ENCODE data around the gene ITLN1. TPM values are rescaled to one million over a fixed set of nuclear protein-coding genes. Genes with fewer than 3 reads are reported as not detected.

ITLN1 gene
- total and polyA plus RNA-seq, 12 donors: 0.41 to 4.1 (median 2.4) TPM; not detected in 7

DNA sequence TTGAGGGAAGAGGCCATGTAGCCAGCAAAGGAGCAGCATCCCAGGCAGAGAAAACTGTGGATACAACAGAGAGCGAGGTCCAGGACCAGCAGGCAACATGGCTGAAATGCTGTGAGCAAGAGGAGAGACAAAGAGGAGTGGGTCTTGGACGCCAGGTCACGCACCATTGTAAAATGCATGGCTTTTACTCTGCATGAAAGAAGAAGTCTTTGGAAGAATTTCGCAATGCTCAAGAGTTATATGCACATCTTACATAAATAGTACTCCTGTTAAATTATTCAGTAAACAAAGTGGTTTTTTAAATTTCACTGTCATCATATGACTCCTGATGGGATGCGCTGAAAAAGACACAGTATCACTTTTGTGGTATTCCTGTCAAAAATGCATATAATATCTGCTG is 25.8 kb downstream of the ITLN1 start:
- no peaks in the 10 kb centered on the region for H3K9me3 ChIP-seq (replicated peaks in 1 of 3)
- H3K27me3 ChIP-seq: peaks cover 3% of the 10 kb centered on the region
- 76 to 88% (median 79%) methylated on average over 5 of the region's 5 CpGs for WGBS, 4 donors
- H3K36me3 ChIP-seq (replicated peaks in 1 of 2): no peaks in the 10 kb centered on the region
- DNase-seq: no peak
- no peaks in the 10 kb centered on the region for H3K4me1 ChIP-seq (replicated peaks in 1 of 2)
- no peak overlapping the region for H3K4me3 ChIP-seq
- intact Hi-C loops (cut with DNase I): no loop called here
- no peak for TF ChIP-seq POLR2A (IDR thresholded peaks at IDR 0.05)
- TF ChIP-seq, protein P1, sequence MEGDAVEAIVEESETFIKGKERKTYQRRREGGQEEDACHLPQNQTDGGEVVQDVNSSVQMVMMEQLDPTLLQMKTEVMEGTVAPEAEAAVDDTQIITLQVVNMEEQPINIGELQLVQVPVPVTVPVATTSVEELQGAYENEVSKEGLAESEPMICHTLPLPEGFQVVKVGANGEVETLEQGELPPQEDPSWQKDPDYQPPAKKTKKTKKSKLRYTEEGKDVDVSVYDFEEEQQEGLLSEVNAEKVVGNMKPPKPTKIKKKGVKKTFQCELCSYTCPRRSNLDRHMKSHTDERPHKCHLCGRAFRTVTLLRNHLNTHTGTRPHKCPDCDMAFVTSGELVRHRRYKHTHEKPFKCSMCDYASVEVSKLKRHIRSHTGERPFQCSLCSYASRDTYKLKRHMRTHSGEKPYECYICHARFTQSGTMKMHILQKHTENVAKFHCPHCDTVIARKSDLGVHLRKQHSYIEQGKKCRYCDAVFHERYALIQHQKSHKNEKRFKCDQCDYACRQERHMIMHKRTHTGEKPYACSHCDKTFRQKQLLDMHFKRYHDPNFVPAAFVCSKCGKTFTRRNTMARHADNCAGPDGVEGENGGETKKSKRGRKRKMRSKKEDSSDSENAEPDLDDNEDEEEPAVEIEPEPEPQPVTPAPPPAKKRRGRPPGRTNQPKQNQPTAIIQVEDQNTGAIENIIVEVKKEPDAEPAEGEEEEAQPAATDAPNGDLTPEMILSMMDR (IDR thresholded peaks at IDR 0.05): no peak
- no peak overlapping the region for H3K27ac ChIP-seq

DNA sequence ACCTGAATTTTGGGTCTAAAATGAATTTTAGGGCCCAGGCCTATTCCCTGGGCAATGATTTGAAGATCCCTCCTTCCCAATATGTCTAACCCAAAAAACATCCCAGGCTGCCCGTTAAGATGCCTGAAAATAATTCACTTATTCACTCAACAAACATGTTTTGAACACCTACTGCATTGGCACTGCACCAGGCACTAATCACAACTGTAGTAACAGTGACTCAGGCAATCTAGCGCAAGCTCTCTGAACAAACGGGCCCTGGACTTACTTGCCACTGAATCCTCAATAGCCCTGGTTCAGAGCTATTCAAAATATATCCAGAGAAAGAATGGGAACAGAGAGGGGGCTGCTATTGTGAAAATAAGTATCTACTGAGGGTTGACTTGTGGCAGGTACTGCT is 26.5 kb downstream of the ITLN1 start:
- 63 to 79% (median 72%) methylated on average over 3 of the region's 3 CpGs for WGBS, 4 donors
- Histone ChIP-seq H3K27me3 (peaks cover 3% of the 10 kb centered on the region), H3K36me3 (replicated peaks in 1 of 2) (no peaks in the 10 kb centered on the region), H3K4me1 (replicated peaks in 1 of 2) (no peaks in the 10 kb centered on the region), H3K9me3 (replicated peaks in 1 of 3) (no peaks in the 10 kb centered on the region), H3K4me3 (no peak overlapping the region), H3K27ac (no peak overlapping the region)
- intact Hi-C loops (cut with DNase I): no loop called here
- DNase-seq: no peak
- TF ChIP-seq, protein P1 (IDR thresholded peaks at IDR 0.05): no peak
- no peak for TF ChIP-seq POLR2A (IDR thresholded peaks at IDR 0.05)

GRCh38 chr1:160858097-160858496 is 26.9 kb downstream of the ITLN1 start:
- WGBS, 4 donors: 31 to 59% (median 51%) methylated on average over 4 of the region's 4 CpGs
- Histone ChIP-seq H3K4me1 (replicated peaks in 1 of 2) (no peaks in the 10 kb centered on the region), H3K36me3 (replicated peaks in 1 of 2) (no peaks in the 10 kb centered on the region), H3K27ac (no peak overlapping the region), H3K4me3 (no peak overlapping the region), H3K27me3 (peaks cover 3% of the 10 kb centered on the region), H3K9me3 (replicated peaks in 1 of 3) (no peaks in the 10 kb centered on the region)
- TF ChIP-seq POLR2A (IDR thresholded peaks at IDR 0.05): no peak
- TF ChIP-seq, protein P1 (IDR thresholded peaks at IDR 0.05): no peak
- intact Hi-C loops (cut with DNase I): no loop called here
- DNase-seq: peak in 1 of 7 donors; percentile 25

- WGBS, 4 donors: 59 to 78% (median 66%) methylated on average over 9 of the region's 9 CpGs
- no peak overlapping the region for H3K27ac ChIP-seq
- intact Hi-C loops (cut with DNase I): no loop called here
- TF ChIP-seq, protein P1 (IDR thresholded peaks at IDR 0.05): no peak
- TF ChIP-seq POLR2A (IDR thresholded peaks at IDR 0.05): no peak
- no peaks in the 10 kb centered on the region for H3K27me3 ChIP-seq
- DNase-seq: no peak
- no peaks in the 10 kb centered on the region for H3K36me3 ChIP-seq (replicated peaks in 1 of 2)
- H3K4me1 ChIP-seq (replicated peaks in 1 of 2): no peaks in the 10 kb centered on the region
- H3K4me3 ChIP-seq: no peak overlapping the region
- H3K9me3 ChIP-seq (replicated peaks in 1 of 3): no peaks in the 10 kb centered on the region
These were observed 29.6 kb downstream of the ITLN1 start for GRCh38 chr1:160855181-160855981.
